Skin of body (tissue), 2 donors: ENCODE data around the gene AFTPH. TPM values are rescaled to one million over a fixed set of nuclear protein-coding genes. Genes with fewer than 3 reads are reported as not detected.
"Not testable (repeated sequence)": the region's sequence is repeated elsewhere in the genome, so short reads cannot be mapped to it uniquely, and the experiment has no call there.

Source experiments
- DNase-seq: peaks from one replicate; lab custom pipeline; 2025; lab: John Stamatoyannopoulos, UW
- total RNA-seq: library from RNA; depleted of rRNA; stranded (reverse); fragments of >200 nt; gene quantifications from one replicate; pipeline ENCODE4 v1.2.3, GENCODE V29; 2014

AFTPH gene
- total RNA-seq, 1 donor from 2014 or later: 55.1 TPM

DNA sequence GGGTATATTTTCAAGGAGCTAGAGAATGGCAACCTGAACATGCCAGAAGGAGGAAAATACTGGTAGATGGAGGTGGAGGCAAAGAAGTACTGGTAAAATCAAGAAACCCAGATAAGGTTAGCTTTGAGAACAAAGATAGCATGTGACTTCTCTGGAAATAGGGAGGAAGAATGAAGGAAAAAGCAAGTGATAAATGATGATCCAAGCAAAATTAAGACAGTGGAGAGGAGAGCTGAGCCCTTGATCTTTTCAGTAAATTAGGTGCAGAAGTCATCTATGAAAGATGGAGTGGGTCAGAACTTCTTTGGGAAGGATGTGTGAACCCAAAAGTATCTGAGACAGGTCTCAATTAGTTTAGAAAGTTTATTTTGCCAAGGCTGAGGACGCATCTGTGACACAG lies 25.7 kb upstream of the AFTPH start:
- no peak for DNase-seq

DNA sequence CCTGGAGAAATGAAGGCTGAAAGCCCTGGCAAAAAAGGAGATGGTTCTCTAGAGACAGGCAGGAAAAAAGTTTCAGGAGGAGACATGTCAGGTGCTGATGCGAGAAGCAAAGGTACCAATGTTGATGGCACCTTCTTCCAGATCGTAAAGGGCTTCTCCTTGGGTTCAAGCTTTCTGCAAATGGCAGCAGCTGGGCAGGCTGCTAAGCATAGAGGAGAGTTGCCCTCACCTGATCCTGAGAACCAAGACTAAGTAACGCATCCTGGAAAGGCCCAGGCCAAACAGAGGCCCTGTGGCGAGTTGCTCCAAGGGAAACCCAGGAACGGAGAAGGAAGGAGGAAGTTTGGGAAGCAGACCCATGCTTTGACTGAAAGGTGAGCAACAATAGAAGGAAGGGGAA lies 23.6 kb upstream of the AFTPH start:
- no peak for DNase-seq

DNA sequence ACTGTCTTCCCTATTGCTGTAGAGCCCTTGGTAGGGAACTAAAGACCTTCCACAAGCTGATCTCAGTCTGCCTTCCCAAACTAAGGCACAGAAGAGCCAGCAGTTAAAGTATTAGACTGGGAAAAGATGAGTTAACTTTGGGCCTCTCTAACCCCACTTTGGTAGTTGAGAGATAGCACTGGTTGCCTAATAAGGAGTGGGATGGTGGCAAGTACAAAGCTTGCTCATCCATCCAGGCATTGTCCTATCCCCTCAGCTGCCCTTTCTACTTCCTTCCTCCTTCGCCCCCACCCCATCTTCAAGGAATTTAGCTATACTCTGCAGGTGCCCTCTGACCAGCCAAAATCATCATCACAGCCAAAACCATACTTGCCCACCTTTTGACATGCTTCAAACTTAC lies 22.2 kb upstream of the AFTPH start:
- no peak for DNase-seq

DNA sequence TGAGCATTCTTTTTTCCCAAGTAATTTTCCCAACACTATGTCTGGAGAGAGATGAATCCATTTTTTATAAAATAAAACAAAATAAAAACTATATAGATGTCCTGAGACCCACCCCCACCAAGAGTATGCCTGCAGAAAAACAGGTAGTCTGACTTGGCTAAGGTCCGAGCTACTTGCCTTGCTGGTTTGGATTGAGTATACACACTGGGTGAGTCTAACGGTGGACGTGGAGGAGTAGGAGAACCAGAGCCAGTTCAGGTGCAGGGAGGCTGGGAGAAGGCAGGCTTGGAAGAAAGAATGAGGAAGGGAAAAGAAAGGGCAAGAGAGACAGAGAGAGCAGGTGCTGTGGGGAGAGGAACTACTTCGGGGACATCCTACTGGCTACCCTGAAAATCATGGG lies 21.3 kb upstream of the AFTPH start:
- DNase-seq: no peak

DNA sequence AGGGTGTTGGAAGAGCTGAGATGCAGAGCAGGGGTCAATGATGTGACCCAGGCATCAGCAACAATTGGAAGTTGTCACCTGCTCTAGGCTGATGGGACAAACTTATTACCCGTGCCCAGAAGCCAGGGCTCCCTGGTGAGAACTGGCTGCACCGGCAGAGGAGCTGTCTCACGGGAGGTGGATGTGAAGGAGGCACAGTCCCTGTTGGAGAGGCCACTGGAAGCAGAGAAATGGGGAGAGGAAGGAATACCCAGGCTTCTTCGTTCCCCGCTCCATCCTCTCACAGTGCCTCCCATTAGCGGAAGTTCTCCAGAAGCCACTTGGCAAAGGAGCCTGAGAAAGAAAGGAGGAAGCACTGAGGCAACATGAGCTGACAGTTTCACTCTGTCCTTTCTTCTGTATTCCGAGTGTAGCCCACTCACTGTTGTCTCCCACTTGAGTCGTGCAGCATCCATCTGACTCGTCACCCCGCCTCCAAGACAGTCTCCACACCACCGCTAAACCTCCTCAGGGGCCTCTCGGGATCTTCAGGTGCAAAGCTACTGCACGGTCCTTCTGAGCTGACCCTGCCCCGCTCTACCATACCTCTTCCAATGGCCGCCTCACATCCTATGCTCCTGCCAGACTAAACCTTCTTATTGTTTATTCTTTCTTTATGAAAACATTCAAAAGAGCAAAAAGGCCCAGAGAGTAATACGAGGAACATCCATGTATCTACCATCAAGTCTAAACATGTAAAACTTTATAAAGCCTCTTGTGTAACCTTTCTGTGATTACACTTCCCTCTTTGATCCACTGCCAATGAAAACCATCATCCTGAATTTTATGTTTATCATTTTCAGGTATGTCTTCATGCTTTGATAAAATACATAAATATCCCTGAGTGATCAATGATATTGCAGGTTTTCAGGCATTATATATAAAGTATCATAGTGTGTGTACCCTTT lies 19.1 kb upstream of the AFTPH start:
- DNase-seq: no peak

DNA sequence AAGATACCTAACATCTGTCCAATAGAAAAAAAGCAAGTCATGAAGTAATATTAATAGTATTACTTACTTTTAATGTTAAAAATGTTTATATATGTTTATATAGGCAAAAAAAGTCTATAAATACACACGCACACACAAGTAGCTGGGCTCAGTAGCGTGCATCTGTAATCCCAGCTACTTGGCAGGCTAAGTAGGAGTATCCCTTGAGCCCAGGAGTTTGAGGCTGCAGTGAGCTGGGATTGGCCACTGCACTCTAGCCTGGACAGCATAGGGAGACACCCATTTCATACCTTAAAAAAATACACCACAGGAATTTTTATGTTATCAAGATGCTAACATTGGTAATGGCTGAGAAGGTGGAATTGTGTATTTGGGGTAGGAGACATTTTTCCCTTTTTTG lies 17.4 kb upstream of the AFTPH start:
- DNase-seq: no peak

DNA sequence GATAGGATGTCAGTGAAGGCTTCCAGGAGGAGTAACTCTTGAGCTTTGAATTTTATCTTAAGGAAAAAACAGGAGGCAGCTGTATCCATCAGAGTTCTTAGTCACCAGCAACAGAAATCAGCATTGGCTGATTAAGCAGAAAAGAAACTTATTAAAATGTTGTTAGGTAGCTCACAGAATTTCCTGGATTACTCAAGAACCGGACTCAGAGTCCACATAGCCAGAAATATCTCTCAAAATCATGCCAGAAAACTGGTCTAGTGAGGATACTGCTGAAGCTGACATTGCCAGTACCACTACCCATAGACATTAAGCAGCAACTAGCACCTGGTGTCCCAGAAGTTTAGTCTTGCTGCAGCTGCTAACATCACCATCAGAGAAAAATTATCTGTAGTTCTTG lies 10.1 kb upstream of the AFTPH start:
- DNase-seq: no peak

DNA sequence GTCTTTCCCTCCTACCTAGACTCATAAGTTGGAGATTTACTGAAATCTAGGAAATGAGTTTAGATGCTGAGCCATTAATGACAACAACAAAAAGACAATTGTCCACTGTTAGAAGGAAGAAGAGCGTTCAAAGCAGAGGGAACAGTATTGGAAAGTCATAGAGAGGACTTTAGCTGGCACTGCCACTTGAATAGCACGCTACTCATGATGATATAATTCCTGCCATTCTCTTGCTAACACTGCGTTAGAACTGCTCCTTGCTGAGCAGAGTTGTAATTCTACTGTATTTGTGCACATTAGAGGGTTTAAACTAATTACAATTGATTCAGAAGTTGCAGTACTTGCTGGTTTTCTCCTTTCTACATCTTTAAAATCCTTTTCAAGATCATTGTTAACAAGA lies 9.0 kb upstream of the AFTPH start:
- no peak for DNase-seq

DNA sequence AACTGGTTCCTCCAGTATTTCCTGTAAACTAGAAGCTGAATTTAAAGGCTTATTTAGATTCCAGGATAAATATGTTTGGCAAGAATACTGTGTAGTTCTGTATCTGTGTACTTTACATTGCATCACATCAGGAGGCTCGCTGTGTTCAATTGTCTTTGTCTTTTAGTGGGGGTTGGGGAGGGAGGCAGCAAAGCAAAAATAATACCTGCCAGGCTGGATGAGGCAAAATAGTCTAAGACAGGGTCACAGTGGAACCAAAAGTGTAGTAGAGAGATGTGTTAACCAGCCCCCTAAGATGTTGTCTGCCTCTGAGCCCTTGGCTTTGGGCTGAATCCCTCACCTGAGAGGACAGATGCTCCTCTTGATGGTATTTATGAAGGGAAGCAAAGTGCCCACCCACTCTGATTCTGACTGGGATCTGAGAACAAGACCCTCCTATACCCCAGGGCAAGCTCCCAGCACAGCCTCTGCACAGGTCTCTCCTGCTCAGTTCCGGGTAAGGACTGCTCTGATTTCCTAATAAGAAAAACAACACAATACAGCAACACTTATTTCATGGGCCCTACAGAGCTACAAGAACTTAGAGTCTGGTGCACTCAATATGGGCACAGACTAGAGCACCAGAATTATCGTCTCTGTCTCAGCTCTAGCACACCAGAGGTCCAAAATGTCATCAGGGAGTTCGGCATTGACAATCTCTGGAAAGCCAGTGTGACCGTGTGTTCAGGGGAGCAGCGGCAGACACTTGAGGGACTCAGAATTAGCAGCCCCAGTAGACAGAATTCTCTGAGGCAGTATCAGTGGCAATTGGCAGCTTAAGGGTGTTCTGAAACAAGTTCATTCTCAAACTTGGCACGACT lies 7.2 kb upstream of the AFTPH start:
- no peak for DNase-seq

DNA sequence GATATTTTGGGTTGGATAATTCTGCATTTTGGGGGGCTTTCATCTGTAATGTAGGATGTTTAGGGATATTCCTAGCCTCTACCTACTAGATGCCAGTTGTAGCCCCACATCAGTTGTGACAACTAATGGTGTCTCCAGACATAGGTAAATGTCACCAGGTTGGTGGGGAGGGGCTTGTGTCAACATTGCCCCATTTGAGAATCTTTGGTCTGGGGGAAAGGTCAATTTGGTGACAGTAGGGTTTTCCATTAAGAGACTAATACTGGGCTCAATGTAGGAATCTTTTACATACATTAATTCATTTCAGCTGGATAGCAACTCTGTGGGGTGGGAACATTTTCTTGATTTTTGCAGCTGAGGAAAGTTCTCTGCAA lies 6.6 kb upstream of the AFTPH start:
- no peak for DNase-seq

DNA sequence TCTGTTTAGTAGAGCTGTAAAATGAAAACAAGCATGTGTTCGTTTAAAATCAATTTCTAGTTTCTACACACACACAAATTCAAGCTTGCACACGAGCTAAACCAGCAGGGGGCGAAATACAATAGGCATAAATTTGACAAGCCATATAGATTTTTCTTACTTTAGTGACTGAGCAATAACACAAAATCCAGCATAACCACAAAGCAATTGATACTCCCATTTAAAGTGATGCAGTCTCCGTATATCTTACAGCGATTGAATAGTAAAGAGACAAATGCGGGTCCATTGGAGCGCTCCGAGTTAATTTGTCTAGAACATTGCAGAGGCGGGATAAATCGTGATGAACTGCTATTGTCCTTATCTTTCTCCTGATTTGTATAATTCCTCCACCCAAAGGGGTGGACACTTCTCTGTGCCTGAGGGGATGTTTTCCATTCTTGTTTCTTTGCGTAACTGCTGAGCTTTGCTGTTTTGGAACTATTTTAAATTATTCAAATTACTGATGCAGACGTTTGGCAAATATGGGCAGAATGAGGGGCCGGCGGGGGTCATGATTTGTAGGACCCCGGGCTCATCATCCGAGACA lies 1.2 kb upstream of the AFTPH start:
- peak; percentile 86 for DNase-seq

DNA sequence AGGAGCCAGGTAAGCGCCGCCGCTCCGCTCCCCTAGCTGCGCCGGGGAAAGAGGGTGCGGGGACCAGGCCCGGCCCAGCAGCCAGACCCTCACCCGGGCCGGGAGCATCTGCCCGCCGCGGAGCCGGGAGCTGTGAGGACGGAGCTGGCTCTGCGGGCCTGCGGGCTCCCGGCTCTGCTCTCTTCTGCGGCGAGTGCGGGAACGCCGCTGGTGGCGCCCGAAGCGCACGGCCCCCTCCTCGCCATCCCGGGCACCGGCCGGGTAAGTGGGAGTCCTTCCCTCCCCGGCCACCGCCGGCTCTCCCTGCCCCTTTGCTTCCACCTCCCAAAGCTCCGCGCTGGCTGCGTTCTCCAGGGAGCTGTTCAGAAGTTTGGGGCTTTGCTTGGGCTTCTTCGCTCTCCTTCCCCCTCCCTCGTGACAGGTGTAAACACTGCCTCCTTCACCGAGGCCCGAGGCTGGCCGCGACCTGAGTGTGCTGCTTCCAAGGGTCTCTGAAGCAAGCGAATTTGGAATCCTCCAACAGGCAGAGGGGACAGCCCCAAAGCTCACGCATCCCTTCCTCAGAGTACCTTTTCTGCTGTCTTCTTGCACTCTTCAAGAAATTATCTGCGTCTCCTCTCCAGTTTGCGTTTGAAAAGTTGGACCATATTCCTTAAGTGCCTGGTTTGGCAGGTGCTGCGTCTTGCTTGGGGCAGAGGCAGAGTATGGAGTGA lies 632 bp downstream of the AFTPH start:
- DNase-seq: peak; percentile 39

DNA sequence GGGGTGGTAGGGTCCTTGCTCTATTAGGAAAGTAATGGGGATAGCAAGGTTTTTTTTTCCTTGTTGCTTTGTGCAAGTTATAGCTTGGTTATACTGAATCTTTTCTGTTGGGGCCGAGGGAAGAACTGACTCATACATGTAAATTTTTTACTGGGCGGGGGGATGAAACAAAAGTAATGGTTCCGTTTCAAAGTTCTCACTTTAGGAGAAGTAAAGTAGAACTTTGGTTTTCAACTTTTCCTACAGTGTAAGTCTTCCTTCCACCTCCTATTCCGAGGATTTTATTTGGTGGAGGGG lies 1.1 kb downstream of the AFTPH start:
- DNase-seq: peak; percentile 39

DNA sequence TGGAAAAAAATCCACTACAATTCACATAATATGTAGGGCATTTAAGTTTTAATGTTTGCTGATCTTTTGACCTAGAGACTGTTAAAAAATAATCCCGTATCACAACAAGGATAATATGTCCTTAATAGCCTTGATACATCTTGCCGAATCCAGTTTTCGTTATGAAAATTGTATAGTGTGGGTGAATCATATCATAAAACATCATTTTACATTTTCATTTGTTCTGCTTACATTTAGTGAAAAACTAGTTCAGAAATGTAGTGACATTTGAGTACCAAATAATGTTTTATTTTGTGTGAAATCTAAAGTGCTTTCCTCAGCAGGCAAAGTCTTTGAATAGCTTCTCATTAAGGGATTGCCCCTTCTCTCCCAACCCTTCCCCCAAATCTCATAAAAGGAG lies 1.9 kb downstream of the AFTPH start:
- no peak for DNase-seq

DNA sequence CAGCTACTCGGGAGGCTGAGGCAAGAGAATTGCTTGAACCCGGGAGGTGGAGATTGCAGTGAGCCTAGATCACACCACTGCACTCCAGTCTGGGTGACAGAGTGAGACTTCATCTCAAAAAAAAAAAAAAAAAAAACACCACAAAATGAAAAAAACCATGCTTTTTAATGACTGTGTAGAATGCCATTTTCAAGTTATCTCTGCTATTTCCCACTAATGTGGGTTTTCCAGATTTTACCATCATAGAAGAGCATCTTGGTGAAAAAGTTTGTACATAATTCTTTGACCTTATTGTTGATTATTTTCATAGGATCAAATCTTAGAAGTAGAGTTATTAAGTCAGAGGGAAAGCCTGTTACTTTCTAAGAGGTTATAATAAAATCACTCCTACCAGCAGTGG lies 6.8 kb downstream of the AFTPH start:
- not testable (repeated sequence) for DNase-seq

DNA sequence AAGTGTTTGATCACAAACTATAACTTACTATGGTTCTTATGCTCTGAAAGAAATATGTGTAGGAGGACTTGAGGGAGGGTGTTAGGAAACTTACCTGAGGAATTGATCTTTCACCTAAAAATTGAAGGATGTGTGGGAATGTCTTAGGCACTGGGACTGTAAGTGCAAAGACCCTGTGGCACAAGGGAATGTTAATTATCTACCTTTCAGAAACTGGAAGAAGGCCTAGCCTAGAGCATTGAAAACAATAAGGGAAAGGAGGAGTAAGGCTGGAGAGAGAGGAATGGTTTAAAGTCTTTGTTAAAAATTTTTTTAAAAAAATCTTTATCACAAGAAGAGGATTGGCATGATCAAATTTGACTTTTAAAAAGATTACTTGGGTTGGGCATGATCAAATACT lies 7.9 kb downstream of the AFTPH start:
- no peak for DNase-seq

DNA sequence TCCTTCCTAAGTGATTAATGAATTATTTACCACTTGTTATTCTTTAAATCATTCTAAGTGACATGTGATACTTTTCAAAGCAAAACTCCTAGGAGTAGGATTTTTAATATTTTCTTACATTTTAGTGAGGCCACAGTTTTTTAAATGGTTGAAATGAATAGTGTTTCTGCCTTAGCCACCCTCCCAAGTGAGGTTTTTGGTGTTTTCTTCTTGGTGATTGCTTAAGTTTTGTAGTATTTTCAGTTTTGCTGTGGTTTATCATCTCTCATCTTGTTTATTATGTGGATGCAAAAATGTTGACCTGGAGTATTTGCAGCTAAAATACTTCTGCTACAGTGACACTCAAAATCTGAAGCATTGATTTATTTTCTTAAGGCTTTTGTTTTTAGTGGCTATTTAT lies 9.8 kb downstream of the AFTPH start:
- DNase-seq: no peak

DNA sequence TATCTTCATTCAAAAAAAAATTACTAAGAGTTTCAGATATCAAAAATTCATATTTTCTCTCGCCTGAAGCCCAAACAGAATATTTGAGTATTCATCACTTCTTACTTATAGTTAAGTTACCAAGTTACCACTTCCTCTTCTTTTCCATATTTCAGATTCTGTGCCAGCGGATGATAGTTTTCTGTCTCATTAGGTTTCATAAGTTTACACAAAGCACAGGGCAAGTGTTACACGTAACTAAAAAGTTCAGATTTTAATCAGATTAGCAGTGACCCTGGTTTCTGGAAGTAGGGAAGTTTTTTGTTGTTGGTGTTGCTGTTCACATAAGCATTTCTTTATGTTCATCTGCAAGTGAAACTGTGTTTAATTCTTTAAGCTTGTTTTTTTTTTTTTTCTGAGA lies 10.2 kb downstream of the AFTPH start:
- no peak for DNase-seq

DNA sequence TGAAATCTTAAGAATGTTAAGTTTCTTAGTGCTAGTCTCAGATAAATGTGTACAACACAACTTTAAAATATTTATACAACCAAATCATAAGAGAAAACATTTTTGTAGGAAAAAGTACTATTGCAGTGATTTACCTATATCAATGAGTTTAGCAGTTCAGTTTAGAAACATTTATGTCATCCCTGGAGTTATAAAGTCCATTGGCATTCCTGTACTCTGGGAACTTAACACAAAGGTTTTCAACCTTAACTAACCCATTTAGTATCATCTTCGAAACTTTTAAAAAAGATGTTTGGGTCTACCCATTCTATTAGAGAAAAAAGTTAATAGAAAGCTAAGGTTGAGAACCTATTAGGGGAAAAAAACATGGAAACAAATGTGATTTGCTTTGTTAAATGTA lies 10.9 kb downstream of the AFTPH start:
- no peak for DNase-seq

DNA sequence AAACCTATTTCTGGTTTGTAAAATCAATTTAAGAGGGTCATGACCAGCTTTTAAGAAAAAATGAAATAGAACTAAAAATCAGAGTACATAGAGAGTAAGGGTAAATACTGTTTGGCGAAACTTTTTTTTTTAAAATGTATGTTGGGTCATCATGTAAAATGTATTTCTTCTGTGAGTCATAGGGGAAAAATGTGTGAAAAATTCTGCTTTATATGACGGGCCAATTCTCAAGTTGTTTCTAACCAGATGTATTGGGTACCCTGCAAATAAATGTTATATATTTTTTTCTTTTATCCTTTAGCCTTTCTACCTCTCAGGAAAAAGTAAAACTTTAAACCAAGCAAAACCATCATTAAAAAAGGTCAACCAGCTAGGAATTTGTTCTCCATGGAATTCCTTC lies 13.9 kb downstream of the AFTPH start:
- no peak for DNase-seq

DNA sequence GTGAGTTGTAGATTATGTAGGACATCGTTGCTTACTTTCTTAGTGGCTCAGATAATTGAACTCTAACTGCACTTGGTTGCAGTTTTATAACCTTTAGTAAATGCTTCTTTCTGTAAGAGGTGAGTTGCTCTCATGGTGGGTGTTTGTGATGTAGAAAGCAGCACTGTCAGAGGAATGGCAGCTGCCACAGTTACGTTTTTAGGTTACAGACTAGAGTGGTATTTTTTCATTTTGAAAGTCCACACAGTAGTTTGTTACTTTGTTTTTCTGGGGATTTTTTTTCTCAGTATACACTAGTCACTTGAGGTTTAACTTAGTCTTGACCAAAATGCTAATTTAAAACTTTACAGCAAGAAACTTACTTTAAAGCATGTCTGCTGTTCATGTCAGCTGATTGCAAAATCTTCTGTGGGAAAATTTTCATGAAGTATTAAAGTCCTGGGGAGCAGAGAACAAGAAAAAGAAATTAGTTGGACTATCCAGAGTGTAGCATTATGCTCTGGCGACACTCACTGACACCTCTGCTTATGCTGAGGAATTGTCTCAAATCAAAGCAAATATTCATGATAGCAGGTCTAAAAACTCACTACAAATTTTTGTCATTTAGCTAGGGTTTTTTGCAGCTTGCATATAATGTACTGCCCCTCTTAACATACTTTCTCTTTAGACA lies 14.8 kb downstream of the AFTPH start:
- no peak for DNase-seq
